HG03196 (cell line): Measurements from ENCODE around the gene CBFA2T2.
"Not testable (repeated sequence)": the region's sequence is repeated elsewhere in the genome, so short reads cannot be mapped to it uniquely, and the experiment has no call there.

Experiments
- ATAC-seq: cut with Tn5 transposase; IDR thresholded peaks from one replicate; pipeline ENCODE4 v1.9.1; 2021; ENCODE audit not compliant: unreplicated experiment

Gene CBFA2T2

GRCh38 chr20:33606118-33606771, 116.3 kb downstream of the CBFA2T2 start:
- no peak for ATAC-seq

- ATAC-seq: no peak
Observed at GRCh38 chr20:33609504-33609903, 119.6 kb downstream of the CBFA2T2 start.

- ATAC-seq: no peak
Observed at GRCh38 chr20:33611106-33611505, 121.2 kb downstream of the CBFA2T2 start.

GRCh38 chr20:33612001-33612400, 122.1 kb downstream of the CBFA2T2 start:
- ATAC-seq: no peak

- ATAC-seq: no peak
Observed at GRCh38 chr20:33621717-33622400, 132.0 kb downstream of the CBFA2T2 start.

GRCh38 chr20:33622705-33623365, 132.9 kb downstream of the CBFA2T2 start:
- ATAC-seq: no peak

- no peak for ATAC-seq
Observed at GRCh38 chr20:33624399-33624798, 134.5 kb downstream of the CBFA2T2 start.

- ATAC-seq: no peak
Observed at GRCh38 chr20:33626190-33626589, 136.3 kb downstream of the CBFA2T2 start.

- ATAC-seq: no peak
Observed at GRCh38 chr20:33627577-33628216, 137.8 kb downstream of the CBFA2T2 start.

- ATAC-seq: no peak
Observed at GRCh38 chr20:33629533-33629932, 139.6 kb downstream of the CBFA2T2 start.

- ATAC-seq: no peak
Observed at GRCh38 chr20:33629979-33630378, 140.1 kb downstream of the CBFA2T2 start.

GRCh38 chr20:33630507-33630906, 140.6 kb downstream of the CBFA2T2 start:
- no peak for ATAC-seq

- ATAC-seq: not testable (repeated sequence)
Observed at GRCh38 chr20:33631910-33632309, 142.0 kb downstream of the CBFA2T2 start.

- ATAC-seq: no peak
Observed at GRCh38 chr20:33635341-33635740, 145.4 kb downstream of the CBFA2T2 start.

GRCh38 chr20:33636776-33637175, 146.9 kb downstream of the CBFA2T2 start:
- ATAC-seq: no peak

- ATAC-seq: no peak
Observed at GRCh38 chr20:33640287-33640686, 150.4 kb downstream of the CBFA2T2 start.

- no peak for ATAC-seq
Observed at GRCh38 chr20:33644313-33645071, 154.6 kb downstream of the CBFA2T2 start.

GRCh38 chr20:33645072-33645358, 155.1 kb downstream of the CBFA2T2 start:
- no peak for ATAC-seq

- ATAC-seq: no peak
Observed at GRCh38 chr20:33645396-33645795, 155.5 kb downstream of the CBFA2T2 start.

- ATAC-seq: no peak
Observed at GRCh38 chr20:33646191-33646590, 156.3 kb downstream of the CBFA2T2 start.

GRCh38 chr20:33646959-33647602, 157.2 kb downstream of the CBFA2T2 start:
- not testable (repeated sequence) for ATAC-seq
